Cardiac muscle cell (in vitro differentiated cells and primary cell): ENCODE measurements around the gene SUSD1. TPM values are rescaled to one million over a fixed set of nuclear protein-coding genes. Genes with fewer than 3 reads are reported as not detected.

Source experiments
- DNase-seq, 2 donors: peaks; one replicate each; pipeline versions ENCODE4 v3.0.0 to v3.0.0-alpha.2; 2010 to 2017; ENCODE audit warnings: low read depth in 1 of 2, low spot score in 1 of 2
- H3K27ac ChIP-seq: fragments of 200-600 bp; sonication (generic); 2 replicates; pipeline ENCODE4 v1.5.1; 2016
- H3K27me3 ChIP-seq: fragments of 200-600 bp; sonication (generic); 2 replicates; pipeline ENCODE4 v1.6.0; 2016; ENCODE audit warnings: control low read depth
- H3K36me3 ChIP-seq: fragments of 200-600 bp; sonication (generic); 2 replicates; pipeline ENCODE4 v1.5.1; 2016; ENCODE audit warnings: control low read depth
- H3K4me1 ChIP-seq: fragments of 200-600 bp; sonication (generic); 2 replicates; pipeline ENCODE4 v1.8.1; 2017; ENCODE audit warnings: low read depth, mild to moderate bottlenecking, mixed run types
- H3K4me3 ChIP-seq: fragments of 200-600 bp; sonication (generic); 2 replicates; pipeline ENCODE4 v1.5.1; 2016; ENCODE audit warnings: mild to moderate bottlenecking
- H3K9me3 ChIP-seq: fragments of 200-600 bp; sonication (generic); 2 replicates; pipeline ENCODE4 v1.5.1; 2017; ENCODE audit warnings: low read depth, mild to moderate bottlenecking, control low read depth
- CTCF ChIP-seq: IDR thresholded peaks from 2 replicates; pipeline ENCODE4 v1.5.1; 2012; ENCODE audit warnings: low read depth, mild to moderate bottlenecking, low read length
- polyA plus RNA-seq: library from polyadenylated mRNA; unstranded; fragments of >200 nt; fragmentation: Nextera tagmentation; extraction: Ambion mirVana; gene quantifications from 2 replicates; pipeline ENCODE4 v1.2.1, GENCODE V29; 2016
- total RNA-seq: library from RNA; depleted of rRNA; stranded (reverse); fragments of >200 nt; gene quantifications from 2 replicates; pipeline ENCODE4 v1.2.3, GENCODE V29; 2016

Gene SUSD1
- total and polyA plus RNA-seq, 2 experiments from 2014 or later, result 9.7 to 15.2 TPM

- no peak for TF ChIP-seq CTCF
- H3K4me1 ChIP-seq, result no peaks in the 10 kb centered on the region
- DNase-seq, result peak in 1 of 2 donors; percentile 72
- no peaks in the 10 kb centered on the region for H3K27me3 ChIP-seq
- no peaks in the 10 kb centered on the region for H3K9me3 ChIP-seq
- no peak overlapping the region for H3K4me3 ChIP-seq
- H3K36me3 ChIP-seq, result peaks cover 2% of the 10 kb centered on the region
- H3K27ac ChIP-seq, result no peak overlapping the region
Measured at GRCh38 chr9:112112519-112112918, 62.6 kb downstream of the SUSD1 start.

GRCh38 chr9:112111461-112111860 lies 63.6 kb downstream of the SUSD1 start:
- H3K36me3 ChIP-seq, result peaks cover 2% of the 10 kb centered on the region
- no peak overlapping the region for H3K4me3 ChIP-seq
- no peak overlapping the region for H3K27ac ChIP-seq
- no peaks in the 10 kb centered on the region for H3K9me3 ChIP-seq
- no peak for TF ChIP-seq CTCF
- DNase-seq, result no peak
- H3K4me1 ChIP-seq, result no peaks in the 10 kb centered on the region
- no peaks in the 10 kb centered on the region for H3K27me3 ChIP-seq

- Histone ChIP-seq H3K4me1 (no peaks in the 10 kb centered on the region), H3K27me3 (no peaks in the 10 kb centered on the region), H3K9me3 (no peaks in the 10 kb centered on the region), H3K36me3 (peaks cover 2% of the 10 kb centered on the region), H3K27ac (no peak overlapping the region), H3K4me3 (no peak overlapping the region)
- no peak for TF ChIP-seq CTCF
- no peak for DNase-seq
Measured at GRCh38 chr9:112110777-112111113, 64.4 kb downstream of the SUSD1 start.

GRCh38 chr9:112110094-112110776 lies 64.9 kb downstream of the SUSD1 start:
- Histone ChIP-seq H3K4me3 (no peak overlapping the region), H3K27me3 (no peaks in the 10 kb centered on the region), H3K9me3 (no peaks in the 10 kb centered on the region), H3K4me1 (no peaks in the 10 kb centered on the region), H3K36me3 (peaks cover 2% of the 10 kb centered on the region), H3K27ac (no peak overlapping the region)
- TF ChIP-seq CTCF, result no peak
- no peak for DNase-seq

GRCh38 chr9:112104901-112105300 lies 70.2 kb downstream of the SUSD1 start:
- no peaks in the 10 kb centered on the region for H3K27me3 ChIP-seq
- no peaks in the 10 kb centered on the region for H3K9me3 ChIP-seq
- TF ChIP-seq CTCF, result no peak
- no peaks in the 10 kb centered on the region for H3K36me3 ChIP-seq
- DNase-seq, result no peak
- H3K27ac ChIP-seq, result no peak overlapping the region
- H3K4me3 ChIP-seq, result no peak overlapping the region
- H3K4me1 ChIP-seq, result no peaks in the 10 kb centered on the region
